Measurements from ENCODE around the gene UNG. TPM values are rescaled to one million over a fixed set of nuclear protein-coding genes. Genes with fewer than 3 reads are reported as not detected.

Gene UNG
- total RNA-seq, 1 experiment from 2014 or later, result 188 TPM

- Histone ChIP-seq H3K56ac (ENCODE audit: insufficient read length, low read depth, low read length) (no peak overlapping the region), H2BK15ac (ENCODE audit: low read depth, low read length) (no peak overlapping the region), H3T11ph (ENCODE audit: low read length) (no peak overlapping the region), H3K4ac (ENCODE audit: low read depth, low read length) (no peak overlapping the region), H3K79me2 (ENCODE audit: insufficient read depth, low read length) (no peaks in the 10 kb centered on the region), H3K23me2 (ENCODE audit: insufficient read length, low read depth, low read length, poor library complexity, severe bottlenecking) (peaks cover 6% of the 10 kb centered on the region), H4K91ac (ENCODE audit: insufficient read length, low read depth, low read length) (no peak overlapping the region), H2AFZ (ENCODE audit: low read length) (no peak overlapping the region), H4K5ac (ENCODE audit: insufficient read length, low read depth, low read length) (no peak overlapping the region), H2BK12ac (ENCODE audit: insufficient read length, low read depth, low read length) (no peak overlapping the region), H3K4me1 (ENCODE audit: insufficient read depth, low read length) (no peaks in the 10 kb centered on the region), H3K9me3 (ENCODE audit: control insufficient read depth, low read depth, low read length) (no peaks in the 10 kb centered on the region), H3K79me1 (ENCODE audit: insufficient read depth, low read depth, low read length, poor library complexity, severe bottlenecking) (no peaks in the 10 kb centered on the region), H4K8ac (replicated peaks; ENCODE audit: insufficient read length, low read depth, low read length) (no peak overlapping the region), H2BK20ac (ENCODE audit: low read depth, low read length, poor library complexity, severe bottlenecking) (no peak overlapping the region), H3K4me2 (ENCODE audit: insufficient read depth, insufficient read length, low read length) (no peak overlapping the region), H3K18ac (ENCODE audit: insufficient read length, low read depth, low read length) (no peak overlapping the region), H3K27ac (ENCODE audit: insufficient read length, low read depth, low read length) (no peak overlapping the region), H4K20me1 (ENCODE audit: control insufficient read depth, insufficient read depth, insufficient read length) (no peaks in the 10 kb centered on the region), H2AK5ac (ENCODE audit: insufficient read length, low read length) (no peak overlapping the region), H3K9ac (ENCODE audit: extremely low read depth, insufficient read length, low read length) (no peak overlapping the region), H3K27me3 (ENCODE audit: insufficient read depth, low read length) (no peaks in the 10 kb centered on the region), H2BK5ac (ENCODE audit: insufficient read length, low read length) (no peak overlapping the region), H3K23ac (ENCODE audit: insufficient read length, low read depth, low read length) (no peak overlapping the region), H3K14ac (ENCODE audit: insufficient read depth, low read length) (no peak overlapping the region), H2BK120ac (ENCODE audit: low read depth, low read length, poor library complexity, severe bottlenecking) (no peak overlapping the region)
- H3K36me3 Mint-ChIP-seq (ENCODE audit: insufficient read depth in 1 of 3, low read depth in 3 of 3), result peaks cover 12 to 54% (median 47%) of the 10 kb centered on the region in 3 experiments
- H3K4me3 Mint-ChIP-seq, result no peak overlapping the region
- H3K27ac Mint-ChIP-seq, result peak overlapping the region in 1 of 3 experiments; percentile 11; a peak in 1 of 7 replicates
- peaks cover 10 to 19% of the 10 kb centered on the region in 2 experiments; a peak in 2 of 4 replicates for H3K4me1 Mint-ChIP-seq
- no peaks in the 10 kb centered on the region for H3K9me3 Mint-ChIP-seq
- H3K27me3 Mint-ChIP-seq (ENCODE audit: low read depth), result peaks cover 14% of the 10 kb centered on the region
- no CpG with 5 or more reads among the region's 7 CpGs for WGBS (ENCODE audit: extremely low coverage, insufficient read length, low lambda C conversion rate)
- no peak for TF ChIP-seq CTCF (conservative IDR thresholded peaks at IDR 0.05)
- DNase-seq, result peak; percentile 12
Observed at GRCh38 chr12:109089683-109090082, 7.7 kb upstream of the UNG start.
